SK-N-SH (cell line): Measurements from ENCODE around the gene BSPRY. TPM values are rescaled to one million over a fixed set of nuclear protein-coding genes. Genes with fewer than 3 reads are reported as not detected.
A peak's percentile ranks its signal among the peaks of the same experiment; 100 is the strongest.

ENCODE experiments used
- CTCF ChIA-PET: fragments of 300-600, 350-600 bp; formaldehyde crosslinking; extraction: SDS; loops from one replicate; lab custom pipeline; 2021; lab: Yijun Ruan, JAX
- POLR2A ChIA-PET: fragments of 350-600 bp; sonication (Branson Sonifier 250); formaldehyde crosslinking; extraction: SDS; loops from one replicate; lab custom pipeline; 2020; ENCODE audit warnings: antibody characterized with exemption, inconsistent platforms; lab: Yijun Ruan, JAX
- DNase-seq: peaks from one replicate; pipeline ENCODE4 v3.0.0; 2012
- H2AFZ ChIP-seq: fragments of 200-600 bp; sonication (generic); 2 replicates; pipeline ENCODE4 v1.8.1; 2016; ENCODE audit warnings: antibody characterized with exemption, mild to moderate bottlenecking, low read depth
- H3F3A ChIP-seq: fragments of 200-600 bp; sonication (generic); replicated peaks from 2 replicates; pipeline ENCODE3; 2016; ENCODE audit warnings: antibody characterized with exemption, mild to moderate bottlenecking; ENCODE audit not compliant: insufficient read depth
- H3K27ac ChIP-seq, 2 experiments: fragments of 200-500 bp in 1 of 2; fragments of 200-600 bp in 1 of 2; sonication (Bioruptor generic) in 1 of 2; sonication (generic), shearing (Covaris generic) in 1 of 2; 2 replicates each; pipeline versions ENCODE4 v1.5.1 to v1.6.1; 2014 to 2016; ENCODE audit warnings: low read depth in 2 of 2, inconsistent platforms in 1 of 2, low read length in 1 of 2, mild to moderate bottlenecking in 1 of 2, mixed read lengths in 1 of 2
- H3K27me3 ChIP-seq: fragments of 200-600 bp; sonication (generic), shearing (Covaris generic); 2 replicates; pipeline ENCODE4 v1.6.1; 2016; ENCODE audit warnings: mixed run types; ENCODE audit not compliant: insufficient read depth
- H3K36me3 ChIP-seq, 2 experiments: fragments of 200-500 bp in 1 of 2; fragments of 200-600 bp in 1 of 2; sonication (Bioruptor generic) in 1 of 2; sonication (generic) in 1 of 2; replicated peaks in 1 of 2; 2 replicates each; pipeline versions ENCODE3 to v1.5.1; 2014 to 2016; ENCODE audit warnings: low read length in 1 of 2, mild to moderate bottlenecking in 1 of 2; ENCODE audit not compliant: insufficient read depth in 2 of 2, control insufficient read depth in 1 of 2
- H3K4me1 ChIP-seq, 2 experiments: fragments of 200-500 bp in 1 of 2; fragments of 200-600 bp in 1 of 2; sonication (Bioruptor generic) in 1 of 2; sonication (generic), shearing (Covaris generic) in 1 of 2; 2 replicates each; pipeline versions ENCODE4 v1.5.1 to v1.6.1; 2014 to 2016; ENCODE audit warnings: low read depth in 1 of 2, low read length in 1 of 2, mixed run types in 1 of 2; ENCODE audit not compliant: insufficient read depth in 2 of 2, control insufficient read depth in 1 of 2
- H3K4me2 ChIP-seq: fragments of 200-600 bp; sonication (generic), shearing (Covaris generic); 2 replicates; pipeline ENCODE4 v1.6.1; 2017; ENCODE audit warnings: mixed run types
- H3K4me3 ChIP-seq, 2 experiments: fragments of 200-500 bp in 1 of 2; fragments of 200-600 bp in 1 of 2; sonication (Bioruptor generic) in 1 of 2; sonication (generic), shearing (Covaris generic) in 1 of 2; 2 replicates each; pipeline versions ENCODE4 v1.5.1 to v1.8.1; 2014 to 2016; ENCODE audit warnings: low read depth in 2 of 2, inconsistent platforms in 1 of 2, low read length in 1 of 2, mild to moderate bottlenecking in 1 of 2, mixed read lengths in 1 of 2, moderate library complexity in 1 of 2
- H3K79me2 ChIP-seq: fragments of 200-600 bp; sonication (generic); 2 replicates; pipeline ENCODE4 v1.8.1; 2017; ENCODE audit warnings: mild to moderate bottlenecking; ENCODE audit not compliant: insufficient read depth
- H3K9ac ChIP-seq: fragments of 200-600 bp; sonication (generic); 2 replicates; pipeline ENCODE4 v1.6.1; 2017; ENCODE audit warnings: mixed run types
- H3K9me2 ChIP-seq: fragments of 200-600 bp; sonication (generic); 2 replicates; pipeline ENCODE4 v1.6.1; 2017; ENCODE audit warnings: mixed run types
- H3K9me3 ChIP-seq: fragments of 200-600 bp; sonication (generic); 2 replicates; pipeline ENCODE4 v1.6.1; 2017; ENCODE audit warnings: mixed run types, mild to moderate bottlenecking, moderate library complexity
- H4K20me1 ChIP-seq: fragments of 200-600 bp; sonication (generic); 2 replicates; pipeline ENCODE4 v1.6.1; 2017; ENCODE audit warnings: mild to moderate bottlenecking, mixed run types; ENCODE audit not compliant: insufficient read depth
- ELF1 ChIP-seq: IDR thresholded peaks from 2 replicates; pipeline ENCODE4 v1.4.0; 2012
- FOXJ3 ChIP-seq: sonication (generic); formaldehyde crosslinking; IDR thresholded peaks from 2 replicates; pipeline ENCODE4 v1.5.1; 2020; ENCODE audit warnings: mild to moderate bottlenecking, missing genetic modification reagents
- GATA2 ChIP-seq: sonication (generic); formaldehyde crosslinking; IDR thresholded peaks from 2 replicates; pipeline ENCODE4 v1.5.0; 2020; ENCODE audit warnings: mild to moderate bottlenecking, missing genetic modification reagents
- MXI1 ChIP-seq: IDR thresholded peaks from 2 replicates; pipeline ENCODE4 v1.6.1; 2012; ENCODE audit warnings: mild to moderate bottlenecking, low read depth, low read length, improper control_type of control experiment
- RCOR1 ChIP-seq: fragments of 150-350 bp; IDR thresholded peaks from 2 replicates; pipeline ENCODE4 v1.6.1; 2017; ENCODE audit warnings: antibody characterized with exemption, low read length
- RXRA ChIP-seq: IDR thresholded peaks from 2 replicates; pipeline ENCODE4 v1.4.0; 2012; ENCODE audit warnings: low read depth, mild to moderate bottlenecking, borderline replicate concordance
- SMC3 ChIP-seq: IDR thresholded peaks from 2 replicates; pipeline ENCODE4 v1.6.1; 2012; ENCODE audit warnings: low read depth, low read length, improper control_type of control experiment
- TCF12 ChIP-seq: IDR thresholded peaks from 2 replicates; pipeline ENCODE4 v1.4.0; 2012
- WGBS: methylation state at CpG from one replicate; pipeline ENCODE4 v1.1.6; 2017; ENCODE audit warnings: low lambda C conversion rate; 5-methylcytosine and 5-hydroxymethylcytosine counted together
- polyA plus RNA-seq, 3 experiments: library from polyadenylated mRNA; depleted of rRNA; stranded (reverse); fragments of >200 nt; gene quantifications; 2 replicates each; pipeline ENCODE4 v1.2.3, GENCODE V29; 2012
- TF ChIP-seq, protein P1 (sequence below): IDR thresholded peaks from 2 replicates; pipeline ENCODE4; 2012
- TF ChIP-seq, protein P2 (sequence below): fragments of 200-600 bp; sonication (generic); IDR thresholded peaks from 2 replicates; pipeline ENCODE4 v1.6.1; 2017; ENCODE audit warnings: antibody characterized with exemption, mild to moderate bottlenecking, moderate library complexity
- TF ChIP-seq, protein P3 (sequence below): fragments of 150-350 bp; IDR thresholded peaks from 2 replicates; pipeline ENCODE4 v1.6.1; 2017; ENCODE audit warnings: antibody characterized with exemption, low read length, low read depth, borderline replicate concordance

The BSPRY gene
- polyA plus RNA-seq, 1 of the 3 experiments (the other 2 are of a cell fraction), result not detected

DNA sequence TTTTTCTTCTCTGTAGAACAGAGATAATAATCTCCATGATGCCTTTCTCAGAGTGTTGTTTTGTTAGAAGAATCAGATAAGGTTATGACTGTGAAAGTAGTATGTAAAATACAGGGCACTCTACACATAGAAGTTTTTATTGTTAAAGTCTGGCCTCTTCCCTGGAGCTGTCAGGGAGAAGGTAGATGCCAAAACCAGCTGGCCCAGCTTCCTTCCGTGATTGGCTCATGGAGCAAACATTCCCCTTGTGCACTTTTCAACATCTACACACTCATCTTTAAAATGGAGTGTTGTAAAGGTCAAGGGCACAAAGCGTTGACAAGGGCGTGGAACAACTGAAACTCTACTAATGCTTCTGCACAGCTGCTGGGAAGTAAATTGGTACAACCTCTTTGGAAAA, 38.8 kb upstream of the BSPRY start (continued):
- no peak for TF ChIP-seq SMC3

DNA sequence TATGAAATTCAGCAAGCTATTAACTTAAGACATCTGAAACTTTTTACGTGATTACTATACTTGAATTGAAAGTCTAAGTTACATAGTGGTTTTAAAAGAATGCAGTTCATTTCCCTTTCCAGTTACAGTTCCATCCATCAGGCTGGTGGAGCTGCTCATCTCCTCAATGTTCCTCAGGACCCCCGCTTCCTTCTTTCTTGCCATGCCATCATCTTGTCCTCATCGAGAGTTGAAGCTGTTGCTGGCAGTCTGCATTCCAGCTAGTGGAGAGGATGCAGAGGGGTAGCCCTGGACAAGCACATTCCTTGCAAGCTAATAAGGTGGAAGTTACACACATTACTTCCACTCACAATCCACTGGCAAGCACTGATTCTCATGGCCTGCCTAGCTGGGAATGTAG, 37.4 kb upstream of the BSPRY start:
- no peaks in the 10 kb centered on the region for H3K9me3 ChIP-seq
- H3K27me3 ChIP-seq, result no peaks in the 10 kb centered on the region
- H3K4me2 ChIP-seq, result no peak overlapping the region
- H3K36me3 ChIP-seq, result no peaks in the 10 kb centered on the region
- POLR2A ChIA-PET, result interaction anchor here (1.8 kb wide), 1 partner anchor 36 kb away, joined by 3 read pairs; the partner anchor contains the start of genes CDC26 and PRPF4
- no peaks in the 10 kb centered on the region for H4K20me1 ChIP-seq
- H3K9ac ChIP-seq, result no peak overlapping the region
- WGBS, result 73% methylated on average over 3 of the region's 3 CpGs
- H3K4me3 ChIP-seq, result no peak overlapping the region
- no peak for TF ChIP-seq RCOR1
- TF ChIP-seq, protein P1, sequence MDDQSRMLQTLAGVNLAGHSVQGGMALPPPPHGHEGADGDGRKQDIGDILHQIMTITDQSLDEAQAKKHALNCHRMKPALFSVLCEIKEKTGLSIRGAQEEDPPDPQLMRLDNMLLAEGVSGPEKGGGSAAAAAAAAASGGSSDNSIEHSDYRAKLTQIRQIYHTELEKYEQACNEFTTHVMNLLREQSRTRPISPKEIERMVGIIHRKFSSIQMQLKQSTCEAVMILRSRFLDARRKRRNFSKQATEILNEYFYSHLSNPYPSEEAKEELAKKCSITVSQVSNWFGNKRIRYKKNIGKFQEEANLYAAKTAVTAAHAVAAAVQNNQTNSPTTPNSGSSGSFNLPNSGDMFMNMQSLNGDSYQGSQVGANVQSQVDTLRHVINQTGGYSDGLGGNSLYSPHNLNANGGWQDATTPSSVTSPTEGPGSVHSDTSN, result 0 out of 2 replicates have a peak, but pooled peaks have one; percentile 4
- TF ChIP-seq, all 33 proteins: peak for 1
- Histone ChIP-seq H3K4me1 (peaks cover 0 to 3% of the 10 kb centered on the region in 2 experiments; a peak in 1 of 4 replicates), H3K79me2 (no peaks in the 10 kb centered on the region), H3F3A (peaks cover 3% of the 10 kb centered on the region), H2AFZ (no peak overlapping the region), H3K27ac (no peak overlapping the region), H3K9me2 (no peaks in the 10 kb centered on the region)
- CTCF ChIA-PET, result interaction anchor here (0.6 to 2.4 kb wide), 8 partner anchors 25 to 279 kb away, joined by 3 to 15 read pairs (median 3); partner anchors contain the start of genes ALAD and CDC26
- DNase-seq, result no peak

DNA sequence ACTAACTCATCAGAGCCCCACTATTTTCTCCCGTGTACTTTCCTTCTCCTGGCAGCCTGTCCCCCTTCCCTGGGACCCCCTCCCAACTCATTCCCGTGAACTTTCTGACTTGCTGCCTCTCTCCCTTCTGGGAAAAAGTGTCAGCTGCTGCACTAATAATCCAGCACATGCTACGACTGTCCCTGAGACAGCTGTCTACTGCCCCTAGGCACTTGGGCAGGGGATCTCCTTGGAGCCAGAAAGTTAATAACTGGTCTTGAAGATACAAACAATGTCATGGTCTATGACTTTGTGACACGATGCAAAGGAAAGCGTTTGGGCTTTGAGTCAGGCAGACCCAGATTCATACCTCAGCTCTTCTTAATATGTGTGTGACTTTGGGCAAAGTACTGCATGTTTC, 36.1 kb upstream of the BSPRY start:
- H3K79me2 ChIP-seq, result no peaks in the 10 kb centered on the region
- no peaks in the 10 kb centered on the region for H3K9me3 ChIP-seq
- H3K27ac ChIP-seq, result no peak overlapping the region
- peaks cover 0 to 3% of the 10 kb centered on the region in 2 experiments; a peak in 1 of 4 replicates for H3K4me1 ChIP-seq
- POLR2A ChIA-PET, result no interaction called here
- H3K36me3 ChIP-seq, result no peaks in the 10 kb centered on the region
- no peak overlapping the region for H3K4me3 ChIP-seq
- H3F3A ChIP-seq, result peaks cover 3% of the 10 kb centered on the region
- H3K27me3 ChIP-seq, result no peaks in the 10 kb centered on the region
- no peak overlapping the region for H2AFZ ChIP-seq
- no peak overlapping the region for H3K9ac ChIP-seq
- CTCF ChIA-PET, result interaction anchor here (1.0 to 1.7 kb wide), 2 partner anchors 88 to 342 kb away, joined by 4 to 5 read pairs; partner anchors contain the start of gene ALAD
- H3K4me2 ChIP-seq, result no peak overlapping the region
- no peaks in the 10 kb centered on the region for H3K9me2 ChIP-seq
- H4K20me1 ChIP-seq, result no peaks in the 10 kb centered on the region
- 75% methylated on average over 5 of the region's 5 CpGs for WGBS
- DNase-seq, result no peak
- TF ChIP-seq, protein P2, sequence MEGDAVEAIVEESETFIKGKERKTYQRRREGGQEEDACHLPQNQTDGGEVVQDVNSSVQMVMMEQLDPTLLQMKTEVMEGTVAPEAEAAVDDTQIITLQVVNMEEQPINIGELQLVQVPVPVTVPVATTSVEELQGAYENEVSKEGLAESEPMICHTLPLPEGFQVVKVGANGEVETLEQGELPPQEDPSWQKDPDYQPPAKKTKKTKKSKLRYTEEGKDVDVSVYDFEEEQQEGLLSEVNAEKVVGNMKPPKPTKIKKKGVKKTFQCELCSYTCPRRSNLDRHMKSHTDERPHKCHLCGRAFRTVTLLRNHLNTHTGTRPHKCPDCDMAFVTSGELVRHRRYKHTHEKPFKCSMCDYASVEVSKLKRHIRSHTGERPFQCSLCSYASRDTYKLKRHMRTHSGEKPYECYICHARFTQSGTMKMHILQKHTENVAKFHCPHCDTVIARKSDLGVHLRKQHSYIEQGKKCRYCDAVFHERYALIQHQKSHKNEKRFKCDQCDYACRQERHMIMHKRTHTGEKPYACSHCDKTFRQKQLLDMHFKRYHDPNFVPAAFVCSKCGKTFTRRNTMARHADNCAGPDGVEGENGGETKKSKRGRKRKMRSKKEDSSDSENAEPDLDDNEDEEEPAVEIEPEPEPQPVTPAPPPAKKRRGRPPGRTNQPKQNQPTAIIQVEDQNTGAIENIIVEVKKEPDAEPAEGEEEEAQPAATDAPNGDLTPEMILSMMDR, result no peak
- no peak for TF ChIP-seq FOXJ3
- no peak for TF ChIP-seq SMC3
- TF ChIP-seq, protein P3, sequence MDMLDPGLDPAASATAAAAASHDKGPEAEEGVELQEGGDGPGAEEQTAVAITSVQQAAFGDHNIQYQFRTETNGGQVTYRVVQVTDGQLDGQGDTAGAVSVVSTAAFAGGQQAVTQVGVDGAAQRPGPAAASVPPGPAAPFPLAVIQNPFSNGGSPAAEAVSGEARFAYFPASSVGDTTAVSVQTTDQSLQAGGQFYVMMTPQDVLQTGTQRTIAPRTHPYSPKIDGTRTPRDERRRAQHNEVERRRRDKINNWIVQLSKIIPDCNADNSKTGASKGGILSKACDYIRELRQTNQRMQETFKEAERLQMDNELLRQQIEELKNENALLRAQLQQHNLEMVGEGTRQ, result no peak
- TF ChIP-seq, protein P1, result no peak
- TF ChIP-seq TCF12, result no peak
- no peak for TF ChIP-seq RXRA
- no peak for TF ChIP-seq ELF1
- TF ChIP-seq GATA2 (CRISPR knock-in tag), result no peak
- no peak for TF ChIP-seq MXI1
- TF ChIP-seq, all 33 proteins: peak for 0
